Stimulated activated CD4-positive, alpha-beta T cell treated with anti-CD3 and anti-CD28 coated beads, Interleukin-12 subunit alpha, Interleukin-12 subunit beta, amount 100 ng/mL, for 48 hours (primary cell): ENCODE results near the gene PROC.

Experiments used
- DNase-seq, 3 donors: peaks; one replicate each; pipeline ENCODE4 v3.0.0-alpha.2; 2020; ENCODE audit warnings: low read depth in 2 of 3, low spot score in 1 of 3

PROC gene

DNA sequence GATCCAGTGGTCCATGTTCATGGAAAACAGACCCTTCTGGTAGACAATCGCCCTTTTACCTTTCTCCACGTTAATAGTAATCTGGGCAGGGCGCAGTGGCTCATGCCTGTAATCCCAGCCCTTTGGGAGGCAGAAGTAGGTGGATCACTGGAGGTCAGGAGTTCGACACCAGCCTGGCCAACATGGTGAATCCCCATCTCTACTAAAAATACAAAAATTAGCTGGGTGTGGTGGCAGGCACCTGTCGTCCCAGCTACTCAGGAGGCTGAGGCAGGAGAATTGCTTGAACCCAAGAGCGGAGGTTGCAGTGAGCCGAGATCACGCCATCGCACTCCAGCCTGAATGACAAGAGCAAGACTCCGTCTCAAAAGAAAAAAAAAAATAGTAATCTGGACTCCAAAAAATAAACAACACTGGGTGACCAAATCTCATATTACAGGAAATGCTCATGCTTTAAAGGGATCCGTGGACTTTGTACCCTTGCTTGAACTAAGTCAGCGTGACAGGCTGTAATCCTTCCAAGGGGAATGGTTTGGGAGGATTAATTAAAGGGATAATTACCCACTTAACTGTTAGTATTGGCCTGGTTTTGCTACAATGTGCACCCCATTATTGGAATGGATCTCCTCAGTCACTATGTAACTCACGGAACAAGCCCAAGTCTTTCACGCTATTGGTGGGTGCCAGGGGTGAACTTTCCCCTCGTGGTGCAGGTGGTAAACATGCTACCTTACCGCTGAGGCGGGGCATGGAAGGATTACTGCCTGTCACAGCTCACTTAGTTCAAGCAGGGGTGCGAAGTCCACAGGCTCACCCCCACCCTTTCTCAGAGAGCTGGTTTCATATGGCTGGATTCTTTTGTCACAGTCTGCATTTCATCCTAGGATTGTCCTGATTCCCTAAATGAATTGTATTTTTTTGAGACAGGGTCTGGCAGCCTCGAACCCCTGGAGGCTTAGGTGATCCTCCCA, 36.7 kb downstream of the PROC start:
- no peak for DNase-seq

DNA sequence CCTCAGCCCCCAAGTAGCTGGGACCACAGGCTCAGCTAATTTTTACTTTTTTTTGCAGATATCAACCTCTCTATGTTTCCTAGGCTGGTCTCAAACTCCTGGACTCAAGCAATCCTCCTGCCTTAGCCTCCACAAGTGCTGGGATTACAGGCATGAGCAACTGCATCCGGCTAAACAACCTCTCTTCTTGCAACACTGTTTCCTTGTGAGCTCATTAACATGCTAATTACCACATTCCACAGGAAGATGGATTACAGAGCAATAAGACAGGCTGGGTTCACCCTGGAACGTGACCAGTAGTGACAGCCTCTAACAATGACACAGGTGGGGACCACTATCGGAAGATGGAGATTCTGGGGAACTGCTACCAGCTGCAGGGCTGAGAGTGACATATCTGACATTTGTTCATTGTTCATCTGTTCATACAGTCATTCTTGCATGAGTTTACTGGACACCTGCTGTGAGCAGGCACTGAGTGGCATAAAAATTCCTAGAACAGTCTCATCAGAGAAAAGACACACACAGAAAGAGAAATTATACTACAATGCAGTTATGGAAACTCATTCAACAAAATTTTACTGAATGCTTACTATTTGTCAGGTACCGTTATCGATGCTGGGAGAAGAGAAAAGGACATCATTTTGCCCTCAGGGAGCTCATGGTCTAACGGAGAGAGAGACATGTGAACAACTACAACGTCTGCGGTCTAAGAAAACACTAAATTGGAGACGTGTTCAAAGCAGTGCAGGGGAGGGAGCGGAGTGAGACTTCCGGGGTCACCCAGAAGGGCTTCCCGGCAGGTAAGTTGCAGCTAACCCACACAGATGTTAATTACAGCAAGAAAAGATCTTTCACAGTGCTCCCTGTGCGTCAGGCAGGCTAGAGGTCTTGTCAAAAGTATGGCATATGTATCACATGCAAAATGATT, 37.6 kb downstream of the PROC start:
- DNase-seq = no peak

DNA sequence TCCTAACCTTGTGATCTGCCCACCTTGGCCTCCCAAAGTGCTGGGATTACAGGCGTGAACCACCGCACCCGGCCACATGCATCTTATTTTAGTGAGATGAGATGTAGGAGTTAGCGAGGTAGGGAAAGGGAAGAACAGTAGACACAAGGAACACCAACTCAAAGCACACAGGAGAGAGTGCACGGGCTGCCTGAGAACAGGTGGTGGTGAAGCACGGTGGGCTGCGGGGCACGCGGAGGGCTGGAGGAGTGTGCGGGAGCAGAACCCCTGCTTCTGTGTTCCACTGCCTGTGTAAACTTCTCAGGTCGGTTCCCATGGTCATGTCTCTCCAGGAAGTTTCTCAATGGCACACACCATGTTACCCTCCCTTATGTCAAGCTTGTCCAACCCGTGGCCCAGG, 38.7 kb downstream of the PROC start:
- DNase-seq = no peak

DNA sequence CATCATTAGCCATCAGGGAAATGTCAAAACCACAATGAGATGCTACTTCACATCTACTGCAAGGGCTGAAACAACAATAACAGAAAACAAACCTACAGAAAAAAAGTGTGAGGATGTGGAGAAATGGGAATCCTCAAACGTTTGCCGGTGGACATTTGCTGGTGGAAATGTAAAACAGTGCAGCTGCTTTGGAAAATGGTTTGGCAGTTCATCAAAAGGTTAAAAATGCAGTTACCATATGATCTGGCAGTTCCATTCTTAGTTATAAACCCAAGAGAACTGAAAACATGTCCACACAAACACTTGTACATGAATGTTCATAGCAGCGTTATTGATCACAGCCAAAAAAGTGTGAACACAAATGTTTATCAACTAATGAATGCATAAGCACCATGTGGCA, 44.2 kb downstream of the PROC start:
- DNase-seq = no peak

DNA sequence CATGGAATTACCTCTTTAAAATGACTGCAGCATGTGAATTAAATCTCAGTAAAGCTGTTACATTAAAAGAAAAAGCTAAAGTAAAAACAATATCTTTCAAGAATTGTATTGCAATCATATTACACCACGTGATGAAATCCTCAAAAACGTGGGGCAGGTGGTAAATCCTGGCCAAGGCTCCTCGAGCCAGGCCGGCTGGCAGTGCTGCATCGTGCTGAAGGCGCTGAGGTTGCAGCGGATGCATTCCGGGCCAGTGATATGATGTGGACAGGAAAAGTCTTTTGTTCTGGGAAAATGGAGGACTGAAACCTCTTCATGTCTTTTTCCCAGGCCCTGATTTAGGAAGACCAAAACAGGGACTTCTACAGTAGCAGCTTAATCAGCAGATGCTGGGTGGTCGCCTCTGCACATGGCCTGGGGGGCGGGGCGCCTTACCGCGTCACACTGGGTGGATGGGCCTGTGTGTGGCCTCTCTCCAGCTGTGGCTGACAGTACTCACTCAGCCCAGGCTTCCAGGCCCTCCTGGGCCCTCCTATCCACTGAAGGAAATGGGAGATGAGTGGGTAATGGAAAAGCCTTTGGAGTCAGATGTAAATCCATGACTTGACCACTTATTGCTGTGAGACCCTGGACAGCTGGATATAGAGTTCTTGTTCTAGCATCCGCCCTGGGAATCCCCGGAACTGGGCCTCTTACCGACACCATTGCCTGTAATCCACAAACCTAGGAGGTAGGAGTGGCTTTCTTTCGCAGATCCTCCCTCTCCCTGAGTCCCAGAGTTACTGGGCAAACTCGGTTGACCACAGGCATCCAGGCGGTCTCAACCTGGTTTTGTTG, 45.1 kb downstream of the PROC start:
- no peak for DNase-seq

DNA sequence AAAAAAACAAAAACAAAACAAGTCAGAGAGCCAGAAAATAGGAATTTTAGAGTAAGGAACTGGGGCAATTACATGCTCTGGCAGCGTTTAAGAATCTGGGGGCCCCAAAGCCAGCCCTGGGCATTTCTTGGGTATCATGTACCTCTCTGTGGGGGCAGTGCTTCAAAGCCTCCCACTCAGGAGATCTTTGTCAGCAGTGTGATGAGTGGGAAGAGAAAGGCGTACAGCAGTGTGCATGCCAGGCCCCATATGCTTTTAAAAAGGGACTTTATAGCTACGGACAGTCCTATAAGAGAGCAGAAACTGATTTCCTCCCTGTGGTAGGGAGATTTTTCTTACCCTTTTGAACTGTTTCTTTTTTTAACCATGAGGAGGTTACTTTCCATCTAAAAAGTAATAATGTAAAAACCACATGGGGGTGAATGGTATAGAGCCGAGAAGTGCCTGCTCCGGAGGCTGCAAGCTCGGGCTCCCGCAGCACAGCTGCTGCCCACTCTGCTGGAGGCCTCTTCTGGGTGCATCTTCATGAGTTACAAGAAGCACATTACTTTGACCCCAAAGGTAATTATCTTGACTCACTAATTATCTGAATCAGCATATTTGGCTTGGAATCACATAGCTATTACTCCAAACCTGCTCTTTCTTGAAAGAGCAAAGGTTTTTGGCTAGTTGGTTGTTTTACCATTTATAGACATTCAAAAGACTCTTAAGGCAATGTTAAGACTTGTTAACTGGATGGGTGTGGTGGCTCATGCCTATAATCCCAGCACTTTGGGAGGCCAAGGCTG, 46.4 kb downstream of the PROC start:
- no peak for DNase-seq

DNA sequence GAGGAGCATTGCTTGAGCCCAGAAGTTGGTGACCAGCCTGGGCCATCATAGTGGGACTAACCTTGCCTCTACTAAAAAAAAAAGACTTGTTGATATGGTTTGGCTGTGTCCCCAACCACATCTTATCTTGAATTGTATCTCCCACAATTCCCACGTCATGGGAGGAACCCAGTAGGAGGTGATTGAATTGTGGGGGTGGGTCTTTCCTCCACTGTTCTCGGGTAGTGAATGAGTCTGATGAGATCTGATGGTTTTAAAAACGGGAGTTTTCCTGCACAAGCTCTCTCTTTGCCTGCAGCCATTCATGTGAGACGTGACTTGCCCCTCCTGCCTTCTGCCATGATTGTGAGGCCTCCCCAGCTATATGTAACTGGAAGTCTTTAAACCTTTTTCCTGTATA, 47.0 kb downstream of the PROC start:
- DNase-seq = peak in 2 of 3 donors; percentile 18 to 25

DNA sequence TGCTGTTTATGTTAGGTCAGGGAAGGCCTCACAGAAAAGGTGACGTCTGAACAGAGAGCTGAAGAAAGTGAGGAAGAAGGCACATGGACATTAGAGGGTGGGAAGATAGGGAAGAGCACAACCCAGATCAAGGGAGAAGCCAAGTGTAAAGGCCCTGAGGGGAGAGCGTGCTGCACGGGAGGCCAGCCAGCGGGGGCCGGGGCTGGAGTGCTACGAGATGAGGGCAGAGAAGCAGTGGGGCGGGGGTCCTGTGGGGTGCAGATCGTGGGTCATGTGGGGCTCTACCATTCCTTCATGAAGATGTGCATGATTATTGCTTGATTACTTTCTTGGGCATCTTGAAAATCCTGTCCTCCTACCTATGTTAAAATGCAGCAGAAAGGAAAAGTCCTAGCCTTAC, 50.8 kb downstream of the PROC start:
- no peak for DNase-seq

DNA sequence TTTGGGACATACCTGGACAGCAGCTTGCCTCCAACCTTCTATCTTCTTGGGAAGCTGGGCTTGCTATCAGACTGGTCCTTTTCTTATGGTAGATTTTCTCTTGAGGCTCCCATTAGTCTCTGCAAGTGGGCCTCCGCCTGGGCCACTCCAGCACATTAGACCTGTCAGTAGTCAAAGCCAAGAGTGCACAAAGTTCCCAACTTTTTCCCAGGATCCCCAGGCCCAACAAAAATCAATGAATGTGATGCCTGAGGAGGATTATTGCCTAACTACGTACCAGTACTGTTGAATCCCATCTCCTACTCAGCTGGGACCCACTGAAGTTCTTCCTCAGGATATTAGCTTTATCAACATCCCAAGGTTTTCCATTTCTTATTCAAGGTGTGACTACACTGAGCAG, 51.7 kb downstream of the PROC start:
- no peak for DNase-seq

DNA sequence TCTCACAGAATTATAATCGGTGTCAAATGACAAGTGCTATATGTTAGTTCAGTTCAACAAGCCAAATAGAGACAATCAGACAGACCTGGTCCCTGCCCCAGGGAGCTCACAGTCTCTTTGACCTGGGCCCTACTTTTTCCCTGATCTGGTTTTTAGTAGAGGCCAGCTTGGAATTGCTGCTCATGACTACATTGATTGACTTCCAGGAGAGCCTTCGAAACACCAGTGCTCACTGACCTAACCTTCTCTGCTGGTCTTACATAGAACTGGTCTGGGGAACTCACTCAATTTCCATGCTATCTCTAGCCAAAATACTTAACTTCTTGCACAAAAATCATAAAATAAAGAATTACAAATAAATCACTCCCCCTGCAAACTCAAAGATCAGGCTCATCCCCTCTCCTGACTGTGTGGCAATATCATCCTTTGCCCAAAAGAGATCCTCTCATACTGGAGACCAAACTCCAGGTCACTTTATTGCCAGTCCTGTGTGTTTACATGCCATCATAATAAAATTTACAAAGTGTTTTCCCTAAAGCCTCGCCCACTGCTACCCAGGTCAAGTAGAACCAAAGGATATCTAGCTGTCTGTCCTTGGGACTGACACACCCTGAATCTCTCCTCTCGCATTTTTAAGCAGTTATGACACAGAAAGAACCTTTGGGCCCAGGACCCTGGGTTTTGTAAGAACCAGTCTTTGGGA, 53.2 kb downstream of the PROC start:
- DNase-seq = no peak

DNA sequence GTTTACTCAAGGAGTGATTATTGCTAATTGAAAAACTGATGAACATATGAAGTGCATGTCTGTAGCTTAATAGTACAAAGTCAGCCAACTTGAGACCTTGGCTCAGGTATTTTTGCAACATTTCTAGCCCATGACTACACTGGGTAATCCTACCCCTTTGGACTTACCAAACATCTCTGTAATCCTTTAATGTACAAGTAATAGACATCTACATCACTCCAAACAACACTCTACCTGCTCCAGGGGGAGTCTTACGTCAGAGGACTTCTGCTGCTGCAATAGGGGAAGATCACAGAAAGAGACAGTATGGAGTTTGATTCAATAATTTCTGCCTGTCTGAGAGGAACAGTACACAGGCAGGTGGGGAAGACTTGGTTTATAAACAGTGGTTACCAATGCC, 54.0 kb downstream of the PROC start:
- no peak for DNase-seq

DNA sequence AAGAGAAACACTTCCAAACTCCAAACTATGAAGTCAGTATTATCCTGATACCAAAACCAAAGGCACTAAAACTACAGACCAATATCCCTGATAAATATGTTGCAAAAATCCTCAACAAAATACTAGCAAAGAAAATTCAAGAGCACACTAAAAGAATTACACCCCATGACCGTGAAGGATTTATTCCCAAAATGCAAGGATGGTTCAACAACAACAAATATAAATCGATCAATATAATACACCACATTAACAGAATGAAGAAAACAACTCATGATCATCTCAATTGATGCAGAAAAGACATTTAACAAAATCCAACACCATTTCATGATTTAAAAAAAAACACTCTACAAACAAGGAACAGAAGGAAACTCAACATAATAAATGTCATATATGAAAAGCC, 57.6 kb downstream of the PROC start:
- no peak for DNase-seq
